HT-29 (cell line): Measurements from ENCODE around the gene EPS8. TPM values are rescaled to one million over a fixed set of nuclear protein-coding genes. Genes with fewer than 3 reads are reported as not detected.
A peak's percentile ranks its signal among the peaks of the same experiment; 100 is the strongest.
"Not testable (repeated sequence)": the region's sequence is repeated elsewhere in the genome, so short reads cannot be mapped to it uniquely, and the experiment has no call there.

Experiments used
- DNase-seq: peaks from one replicate; pipeline ENCODE4 v3.0.0-alpha.2; 2015; ENCODE audit warnings: low spot score
- total RNA-seq: library from RNA; depleted of rRNA; stranded (reverse); fragments of >200 nt; shearing (Covaris generic); gene quantifications from 2 replicates; pipeline ENCODE4 v1.2.3, GENCODE V29; 2014

EPS8 gene
- total RNA-seq, 1 experiment from 2014 or later = 169 TPM

GRCh38 chr12:15797818-15798217, 8.6 kb upstream of the EPS8 start:
- DNase-seq = no peak

- peak; percentile 32 for DNase-seq
These were observed 7.4 kb upstream of the EPS8 start for GRCh38 chr12:15796493-15797141.

- no peak for DNase-seq
These were observed 5.6 kb upstream of the EPS8 start for GRCh38 chr12:15794836-15795235.

GRCh38 chr12:15794196-15794595, 5.0 kb upstream of the EPS8 start:
- no peak for DNase-seq

- DNase-seq = peak; percentile 75
These were observed 662 bp downstream of the EPS8 start for GRCh38 chr12:15788233-15789219.

GRCh38 chr12:15787778-15788177, 1.4 kb downstream of the EPS8 start:
- no peak for DNase-seq

- no peak for DNase-seq
These were observed 2.4 kb downstream of the EPS8 start for GRCh38 chr12:15786772-15787171.

- DNase-seq = no peak
These were observed 5.9 kb downstream of the EPS8 start for GRCh38 chr12:15783288-15783687.

- DNase-seq = no peak
These were observed 6.5 kb downstream of the EPS8 start for GRCh38 chr12:15782667-15783066.

GRCh38 chr12:15779925-15780324, 9.3 kb downstream of the EPS8 start:
- DNase-seq = peak; percentile 8

- DNase-seq = no peak
These were observed 11.1 kb downstream of the EPS8 start for GRCh38 chr12:15778126-15778525.

- no peak for DNase-seq
These were observed 11.7 kb downstream of the EPS8 start for GRCh38 chr12:15777355-15778012.

GRCh38 chr12:15776532-15776931, 12.7 kb downstream of the EPS8 start:
- DNase-seq = no peak

- no peak for DNase-seq
These were observed 14.4 kb downstream of the EPS8 start for GRCh38 chr12:15774819-15775218.

GRCh38 chr12:15772405-15773018, 16.7 kb downstream of the EPS8 start:
- no peak for DNase-seq

- no peak for DNase-seq
These were observed 18.6 kb downstream of the EPS8 start for GRCh38 chr12:15770581-15770980.

- DNase-seq = no peak
These were observed 19.2 kb downstream of the EPS8 start for GRCh38 chr12:15770021-15770420.

GRCh38 chr12:15769586-15769985, 19.6 kb downstream of the EPS8 start:
- DNase-seq = no peak

- DNase-seq = no peak
These were observed 21.9 kb downstream of the EPS8 start for GRCh38 chr12:15767301-15767700.

GRCh38 chr12:15763328-15763727, 25.9 kb downstream of the EPS8 start:
- no peak for DNase-seq

GRCh38 chr12:15762162-15762561, 27.0 kb downstream of the EPS8 start:
- DNase-seq = not testable (repeated sequence)
